ENCODE data around the gene CACNG4. TPM values are rescaled to one million over a fixed set of nuclear protein-coding genes. Genes with fewer than 3 reads are reported as not detected.

Gene CACNG4
- total RNA-seq, 2 donors from 2014 or later = not detected

- ATAC-seq = peak; percentile 36
- Mint-ChIP-seq H3K4me3 (no peak overlapping the region), H3K27me3 (peaks cover 82% of the 10 kb centered on the region), H3K4me1 (peaks cover 3% of the 10 kb centered on the region), H3K27ac (no peak overlapping the region), H3K36me3 (ENCODE audit: low read depth) (peaks cover 3% of the 10 kb centered on the region)
- DNase-seq = no peak
- no peaks in the 10 kb centered on the region for H3K9me3 ChIP-seq (ENCODE audit: control insufficient read depth, low read length, poor library complexity, severe bottlenecking)
Observed at GRCh38 chr17:66985338-66986237, 21.1 kb downstream of the CACNG4 start.

- H3K9me3 ChIP-seq (ENCODE audit: control insufficient read depth, low read length, poor library complexity, severe bottlenecking) = no peaks in the 10 kb centered on the region
- Mint-ChIP-seq H3K4me1 (peaks cover 3% of the 10 kb centered on the region), H3K27ac (no peak overlapping the region), H3K36me3 (ENCODE audit: low read depth) (peaks cover 3% of the 10 kb centered on the region), H3K27me3 (peaks cover 83% of the 10 kb centered on the region), H3K4me3 (no peak overlapping the region)
- DNase-seq (no peak), ATAC-seq (no peak)
Observed at GRCh38 chr17:66986659-66987058, 22.2 kb downstream of the CACNG4 start.

- Mint-ChIP-seq H3K36me3 (ENCODE audit: low read depth) (peaks cover 3% of the 10 kb centered on the region), H3K27me3 (peaks cover 87% of the 10 kb centered on the region), H3K4me3 (no peak overlapping the region), H3K4me1 (peaks cover 3% of the 10 kb centered on the region), H3K27ac (no peak overlapping the region)
- no peaks in the 10 kb centered on the region for H3K9me3 ChIP-seq (ENCODE audit: control insufficient read depth, low read length, poor library complexity, severe bottlenecking)
- no peak for ATAC-seq
- DNase-seq = no peak
Observed at GRCh38 chr17:66987059-66987616, 22.6 kb downstream of the CACNG4 start.

GRCh38 chr17:66988069-66988798 lies 23.7 kb downstream of the CACNG4 start:
- peaks cover 3% of the 10 kb centered on the region for H3K4me1 Mint-ChIP-seq
- H3K4me3 Mint-ChIP-seq = no peak overlapping the region
- no peaks in the 10 kb centered on the region for H3K9me3 ChIP-seq (ENCODE audit: control insufficient read depth, low read length, poor library complexity, severe bottlenecking)
- ATAC-seq (no peak), DNase-seq (no peak)
- peaks cover 83% of the 10 kb centered on the region for H3K27me3 Mint-ChIP-seq
- H3K36me3 Mint-ChIP-seq (ENCODE audit: low read depth) = peaks cover 3% of the 10 kb centered on the region
- H3K27ac Mint-ChIP-seq = no peak overlapping the region

GRCh38 chr17:66989076-66989475 lies 24.6 kb downstream of the CACNG4 start:
- Mint-ChIP-seq H3K27me3 (peaks cover 74% of the 10 kb centered on the region), H3K4me1 (peaks cover 3% of the 10 kb centered on the region), H3K27ac (no peak overlapping the region), H3K4me3 (no peak overlapping the region), H3K36me3 (ENCODE audit: low read depth) (peaks cover 3% of the 10 kb centered on the region)
- DNase-seq (no peak), ATAC-seq (no peak)
- no peaks in the 10 kb centered on the region for H3K9me3 ChIP-seq (ENCODE audit: control insufficient read depth, low read length, poor library complexity, severe bottlenecking)

- Mint-ChIP-seq H3K27me3 (peaks cover 72% of the 10 kb centered on the region), H3K36me3 (ENCODE audit: low read depth) (peaks cover 3% of the 10 kb centered on the region), H3K27ac (no peak overlapping the region), H3K4me3 (no peak overlapping the region), H3K4me1 (peaks cover 3% of the 10 kb centered on the region)
- no peak for ATAC-seq
- no peaks in the 10 kb centered on the region for H3K9me3 ChIP-seq (ENCODE audit: control insufficient read depth, low read length, poor library complexity, severe bottlenecking)
- no peak for DNase-seq
Observed at GRCh38 chr17:66989579-66989978, 25.1 kb downstream of the CACNG4 start.

GRCh38 chr17:66990047-66990446 lies 25.5 kb downstream of the CACNG4 start:
- Mint-ChIP-seq H3K27ac (no peak overlapping the region), H3K4me1 (peaks cover 3% of the 10 kb centered on the region), H3K27me3 (peaks cover 67% of the 10 kb centered on the region), H3K4me3 (no peak overlapping the region), H3K36me3 (ENCODE audit: low read depth) (peaks cover 3% of the 10 kb centered on the region)
- ATAC-seq = no peak
- DNase-seq = no peak
- H3K9me3 ChIP-seq (ENCODE audit: control insufficient read depth, low read length, poor library complexity, severe bottlenecking) = no peaks in the 10 kb centered on the region

GRCh38 chr17:66992911-66993442 lies 28.5 kb downstream of the CACNG4 start:
- no peak for ATAC-seq
- Mint-ChIP-seq H3K27me3 (peaks cover 54% of the 10 kb centered on the region), H3K36me3 (ENCODE audit: low read depth) (peaks cover 4% of the 10 kb centered on the region), H3K4me3 (no peak overlapping the region), H3K27ac (no peak overlapping the region), H3K4me1 (peaks cover 5% of the 10 kb centered on the region)
- no peak for DNase-seq
- no peaks in the 10 kb centered on the region for H3K9me3 ChIP-seq (ENCODE audit: control insufficient read depth, low read length, poor library complexity, severe bottlenecking)

GRCh38 chr17:66994361-66994760 lies 29.9 kb downstream of the CACNG4 start:
- Mint-ChIP-seq H3K36me3 (ENCODE audit: low read depth) (peaks cover 4% of the 10 kb centered on the region), H3K4me3 (no peak overlapping the region), H3K27me3 (peaks cover 41% of the 10 kb centered on the region), H3K27ac (no peak overlapping the region), H3K4me1 (peaks cover 5% of the 10 kb centered on the region)
- no peaks in the 10 kb centered on the region for H3K9me3 ChIP-seq (ENCODE audit: control insufficient read depth, low read length, poor library complexity, severe bottlenecking)
- no peak for DNase-seq
- no peak for ATAC-seq

- Mint-ChIP-seq H3K27me3 (peaks cover 34% of the 10 kb centered on the region), H3K4me1 (peaks cover 5% of the 10 kb centered on the region), H3K4me3 (no peak overlapping the region), H3K27ac (no peak overlapping the region), H3K36me3 (ENCODE audit: low read depth) (peaks cover 4% of the 10 kb centered on the region)
- no peak for DNase-seq
- H3K9me3 ChIP-seq (ENCODE audit: control insufficient read depth, low read length, poor library complexity, severe bottlenecking) = no peaks in the 10 kb centered on the region
- no peak for ATAC-seq
Observed at GRCh38 chr17:66994930-66995535, 30.5 kb downstream of the CACNG4 start.

GRCh38 chr17:66995944-66996343 lies 31.4 kb downstream of the CACNG4 start:
- Mint-ChIP-seq H3K4me1 (peaks cover 5% of the 10 kb centered on the region), H3K4me3 (no peak overlapping the region), H3K27me3 (peaks cover 29% of the 10 kb centered on the region), H3K36me3 (ENCODE audit: low read depth) (peaks cover 4% of the 10 kb centered on the region), H3K27ac (no peak overlapping the region)
- no peaks in the 10 kb centered on the region for H3K9me3 ChIP-seq (ENCODE audit: control insufficient read depth, low read length, poor library complexity, severe bottlenecking)
- no peak for ATAC-seq
- no peak for DNase-seq

GRCh38 chr17:66996926-66997325 lies 32.4 kb downstream of the CACNG4 start:
- Mint-ChIP-seq H3K27me3 (peaks cover 19% of the 10 kb centered on the region), H3K4me1 (peaks cover 5% of the 10 kb centered on the region), H3K4me3 (no peak overlapping the region), H3K36me3 (ENCODE audit: low read depth) (peaks cover 4% of the 10 kb centered on the region), H3K27ac (no peak overlapping the region)
- DNase-seq = no peak
- H3K9me3 ChIP-seq (ENCODE audit: control insufficient read depth, low read length, poor library complexity, severe bottlenecking) = no peaks in the 10 kb centered on the region
- no peak for ATAC-seq

GRCh38 chr17:67003231-67003630 lies 38.7 kb downstream of the CACNG4 start:
- no peak overlapping the region for H3K27ac Mint-ChIP-seq
- H3K4me1 Mint-ChIP-seq = peaks cover 2% of the 10 kb centered on the region
- H3K36me3 Mint-ChIP-seq (ENCODE audit: low read depth) = no peaks in the 10 kb centered on the region
- no peak for DNase-seq
- peaks cover 33% of the 10 kb centered on the region for H3K27me3 Mint-ChIP-seq
- no peaks in the 10 kb centered on the region for H3K9me3 ChIP-seq (ENCODE audit: control insufficient read depth, low read length, poor library complexity, severe bottlenecking)
- ATAC-seq = no peak
- no peak overlapping the region for H3K4me3 Mint-ChIP-seq

Measured in T-helper 17 cell (primary cell).